NCI-H345 treated with DMSO at 0.1 percent for 48 hours (cell line): ENCODE data around the gene ART1.

Source experiments
- DNase-seq: peaks from one replicate; lab custom pipeline; 2025; ENCODE audit not compliant: unreplicated experiment; lab: John Stamatoyannopoulos, UW

The ART1 gene

GRCh38 chr11:3664032-3664630 is 19.2 kb downstream of the ART1 start:
- DNase-seq, result no peak

GRCh38 chr11:3665336-3666022 is 20.6 kb downstream of the ART1 start:
- DNase-seq, result no peak

DNA sequence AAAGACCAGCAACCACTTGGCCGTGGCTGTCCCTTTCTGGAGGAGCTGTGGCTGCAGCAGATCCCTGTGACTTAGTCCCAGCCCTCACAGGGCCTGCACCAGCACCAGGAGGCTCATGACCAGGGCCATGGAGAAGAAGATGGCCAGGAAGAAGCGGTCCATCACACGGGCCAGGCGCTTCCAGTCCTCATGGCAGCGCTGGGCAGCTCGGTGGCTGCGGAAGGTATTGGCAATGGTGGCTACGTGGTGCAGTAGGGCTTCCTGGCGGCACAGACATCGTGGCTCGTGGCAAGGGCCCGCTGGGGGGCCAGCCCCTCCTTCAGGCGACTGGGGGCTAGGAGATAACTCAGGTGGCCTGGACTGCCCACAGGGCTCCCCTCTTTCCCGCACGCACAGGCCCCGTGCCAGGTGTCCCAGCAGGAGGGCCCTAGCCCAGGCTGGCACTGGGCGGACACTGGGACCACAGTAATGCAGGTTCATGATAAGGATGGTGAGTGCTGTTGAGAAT is 21.1 kb downstream of the ART1 start:
- no peak for DNase-seq

DNA sequence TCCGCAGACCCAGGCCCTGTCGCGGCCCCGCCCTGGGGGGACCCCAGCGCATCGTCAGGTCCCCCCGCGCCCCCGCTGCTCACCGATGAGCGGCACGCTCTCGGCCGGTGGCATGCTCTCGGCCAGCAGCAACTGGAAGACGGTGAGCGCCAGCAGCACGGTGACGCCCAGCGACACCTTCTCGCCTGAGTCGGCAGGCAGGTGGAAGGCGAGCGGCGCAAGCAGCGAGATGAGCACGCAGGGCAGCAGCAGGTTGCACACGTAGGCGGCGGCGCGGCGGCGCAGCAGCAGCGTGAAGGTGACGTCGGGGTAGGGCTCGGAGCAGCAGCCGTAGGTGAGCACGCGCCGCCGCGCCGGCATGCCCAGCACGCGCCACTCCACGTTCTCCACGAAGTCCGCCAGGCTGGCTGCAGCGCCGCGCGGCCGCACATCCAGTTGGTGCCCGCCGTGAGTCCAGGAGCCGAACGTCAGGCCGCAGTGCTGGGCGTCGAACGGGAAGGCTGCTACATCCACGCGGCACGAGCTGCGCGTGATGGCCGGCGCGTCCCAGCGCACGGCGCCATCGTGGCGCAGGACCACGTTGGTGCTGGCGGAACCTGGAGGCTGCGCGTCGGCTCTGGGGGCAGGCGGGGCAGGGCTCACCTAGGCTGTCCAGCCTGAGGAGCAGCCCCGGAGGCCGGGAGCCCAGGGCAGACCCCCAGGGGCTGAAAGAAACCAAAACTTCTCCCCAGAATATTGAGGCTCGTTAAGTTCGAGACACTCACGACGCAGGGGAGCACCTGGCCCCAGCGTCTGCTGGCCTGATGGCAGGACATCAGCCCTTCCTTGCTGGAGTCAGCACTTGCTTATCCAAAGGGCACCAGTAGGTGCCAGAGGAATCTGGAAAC is 22.5 kb downstream of the ART1 start:
- DNase-seq, result no peak

GRCh38 chr11:3669128-3669527 is 24.2 kb downstream of the ART1 start:
- no peak for DNase-seq

DNA sequence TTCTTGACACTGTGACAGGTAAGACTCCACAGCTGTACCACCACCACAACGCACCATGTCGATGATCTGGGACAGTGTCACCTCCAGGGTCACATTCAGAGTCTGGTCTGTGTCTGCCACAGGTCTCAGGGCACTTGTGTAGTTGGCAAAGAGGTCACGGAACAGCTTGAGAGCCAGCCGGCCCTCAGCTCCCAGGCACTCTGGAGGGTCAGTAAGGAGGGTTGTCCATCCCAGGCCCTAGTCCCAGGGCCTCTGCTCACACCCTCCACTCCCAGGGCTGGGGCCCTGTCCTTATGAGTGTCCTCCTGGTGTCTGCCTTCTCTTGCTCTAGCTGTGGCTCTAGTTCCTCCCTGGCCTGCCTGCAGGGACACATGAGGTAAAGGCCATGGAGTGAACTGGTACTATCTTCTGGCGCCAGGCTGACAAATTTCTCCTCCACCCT is 24.8 kb downstream of the ART1 start:
- no peak for DNase-seq

DNA sequence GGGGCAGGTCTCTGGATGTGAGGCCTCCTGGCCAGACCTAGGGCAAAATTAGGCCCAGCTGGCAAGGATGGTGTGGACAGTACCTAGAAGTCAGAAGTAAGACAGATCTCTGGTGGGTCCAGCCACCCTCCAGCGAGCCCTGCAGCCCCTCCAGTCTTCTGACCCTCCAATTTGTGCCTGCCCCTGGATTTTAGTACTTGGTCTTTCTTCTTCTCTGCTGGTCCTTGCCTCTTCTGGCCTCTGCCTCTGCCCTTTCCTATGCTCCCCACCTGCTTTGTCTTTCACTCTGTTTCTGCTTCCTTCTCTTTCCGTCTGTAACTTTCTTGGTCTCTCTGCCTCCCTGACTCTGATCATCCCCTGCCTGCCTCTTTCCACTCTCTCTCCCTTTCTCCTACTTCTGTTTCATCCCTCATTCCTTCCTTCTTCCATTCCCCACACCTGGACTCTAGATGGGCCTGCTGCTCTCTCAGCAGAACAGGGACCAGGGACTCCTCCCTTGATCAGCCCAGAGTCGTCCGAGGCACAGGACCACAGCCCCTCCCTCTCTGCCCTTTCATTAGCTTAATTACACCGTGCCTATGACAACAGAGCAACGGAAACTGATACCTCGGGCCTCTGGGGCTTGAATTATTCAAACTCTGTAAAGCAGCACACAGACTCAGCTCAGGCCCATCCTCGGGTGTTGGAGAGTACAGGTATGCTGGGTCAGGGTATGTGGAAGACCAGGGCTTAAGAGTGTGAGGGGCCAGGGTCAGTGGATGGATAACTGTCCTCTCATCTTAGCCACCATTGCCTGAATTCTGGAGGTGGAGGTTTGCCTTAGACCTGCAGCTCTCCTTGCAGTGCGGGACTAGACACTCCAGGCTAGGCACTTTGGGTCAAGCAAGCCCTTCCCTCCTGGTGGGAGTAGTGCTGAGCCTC is 26.7 kb downstream of the ART1 start, which contains the start of gene CHRNA10:
CHRNA10 (minus strand) TSS at position 51 of the 921 bp plus-strand sequence. CDS start 72 bp downstream, outside the sequence.
- no peak for DNase-seq

- DNase-seq, result no peak
Measured at GRCh38 chr11:3674189-3674588, 29.3 kb downstream of the ART1 start.

DNA sequence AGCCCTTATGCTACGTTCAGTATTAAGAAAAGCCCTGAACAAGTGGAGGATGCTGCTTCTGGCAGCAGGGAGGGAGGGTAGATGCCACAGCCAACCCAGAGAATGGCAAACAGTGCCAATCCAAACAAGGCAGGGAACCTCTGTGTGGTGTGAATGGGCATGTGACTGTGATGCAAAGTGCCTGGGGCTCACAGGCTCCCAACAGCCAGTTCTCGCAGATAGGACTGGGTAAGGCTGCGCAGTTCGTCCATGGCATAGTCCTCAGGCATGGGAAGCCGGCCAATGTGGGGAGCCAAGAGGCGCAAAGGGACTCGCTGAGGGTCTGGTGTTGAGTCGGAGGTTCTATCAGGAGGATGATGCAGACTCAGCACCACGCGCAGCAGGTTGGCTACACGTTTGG is 31.0 kb downstream of the ART1 start:
- DNase-seq, result no peak

DNA sequence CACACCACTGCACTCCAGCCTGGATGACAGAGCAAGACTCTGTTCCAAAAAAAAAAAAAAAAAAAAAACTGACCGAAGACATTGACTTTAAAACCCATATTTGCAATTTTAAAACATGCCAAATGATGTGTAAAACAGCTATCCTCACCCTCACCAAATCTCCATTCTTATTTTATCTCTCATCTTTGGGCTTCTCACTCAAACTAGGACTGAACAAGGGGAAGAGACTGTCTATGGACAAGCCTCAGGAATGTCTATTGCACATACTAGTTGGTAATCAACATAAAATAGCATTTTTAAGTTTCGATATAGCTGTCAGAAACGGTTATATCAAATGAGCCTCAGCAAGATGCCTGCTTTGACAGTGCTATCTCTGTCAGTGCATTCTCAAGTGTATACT is 34.1 kb downstream of the ART1 start:
- DNase-seq, result no peak

GRCh38 chr11:3683039-3683438 is 38.1 kb downstream of the ART1 start:
- no peak for DNase-seq

DNA sequence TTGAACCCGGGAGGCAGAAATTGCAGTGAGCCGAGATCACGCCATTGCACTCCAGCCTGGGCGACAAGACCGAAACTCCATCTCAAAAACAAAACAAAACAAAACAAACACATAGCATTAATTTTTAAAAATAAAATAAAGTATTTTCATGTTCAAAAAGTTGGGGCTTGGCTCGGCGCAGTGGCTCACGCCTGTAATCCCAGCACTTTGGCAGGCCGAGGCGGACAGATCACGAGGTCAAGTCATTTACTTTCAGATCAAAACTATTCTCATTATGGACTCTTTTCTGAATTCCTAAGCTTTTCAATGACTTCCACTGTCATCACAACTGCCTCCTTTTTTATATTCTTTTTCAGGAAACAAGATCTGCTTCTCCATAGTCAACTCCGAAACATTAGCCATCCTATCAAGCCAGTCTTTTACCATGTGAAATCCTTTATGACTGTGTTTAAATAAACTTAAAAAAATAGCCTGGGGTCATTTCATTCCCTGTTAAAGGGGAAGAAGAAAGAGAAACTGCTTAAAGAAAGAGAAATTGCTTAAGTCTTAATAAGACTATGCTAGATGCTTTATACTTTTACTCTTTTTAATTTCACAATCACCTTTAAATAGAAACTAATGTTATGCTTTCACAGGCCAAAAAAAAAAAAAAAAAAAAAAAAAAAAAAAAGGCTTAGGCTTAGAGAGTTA is 39.3 kb downstream of the ART1 start:
- no peak for DNase-seq

GRCh38 chr11:3684819-3685172 is 39.9 kb downstream of the ART1 start:
- DNase-seq, result no peak

- no peak for DNase-seq
Measured at GRCh38 chr11:3685923-3686322, 41.0 kb downstream of the ART1 start.

DNA sequence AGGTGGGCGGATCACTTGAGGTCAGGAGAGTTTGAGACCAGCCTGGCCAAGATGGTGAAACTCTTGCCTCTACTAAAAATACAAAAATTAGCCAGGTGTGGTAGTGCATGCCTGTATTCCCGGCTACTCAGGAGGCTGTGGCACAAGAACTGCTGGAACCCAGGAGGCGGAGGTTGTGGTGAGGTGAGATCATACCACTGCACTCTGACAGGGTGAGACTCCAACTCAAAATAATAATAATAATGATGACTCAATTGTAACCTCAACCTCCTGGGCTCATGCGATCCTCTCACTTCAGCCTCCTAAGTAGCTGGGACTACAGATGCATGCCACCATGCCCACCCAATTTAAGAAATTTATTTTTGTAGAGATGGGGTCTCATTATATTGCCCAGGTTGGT is 41.8 kb downstream of the ART1 start:
- DNase-seq, result no peak

DNA sequence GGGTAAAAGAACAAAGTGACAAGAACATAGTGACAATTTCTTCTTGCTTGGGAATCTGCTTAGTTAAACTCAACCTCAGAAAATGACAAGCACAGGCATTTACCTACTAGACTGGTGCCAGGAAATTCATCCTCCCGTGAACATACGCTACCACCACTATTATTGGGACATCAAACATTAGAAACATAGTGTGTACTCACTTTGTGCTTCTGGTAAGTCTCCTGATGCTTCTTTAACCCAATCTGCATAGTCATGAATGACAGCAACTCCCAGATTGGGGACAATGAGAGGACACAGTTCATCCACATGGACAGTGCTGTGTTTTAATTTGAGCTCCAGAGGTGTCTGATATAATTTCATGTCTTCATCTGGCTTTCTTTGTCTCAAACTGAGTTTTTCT is 55.5 kb downstream of the ART1 start:
- DNase-seq, result no peak

DNA sequence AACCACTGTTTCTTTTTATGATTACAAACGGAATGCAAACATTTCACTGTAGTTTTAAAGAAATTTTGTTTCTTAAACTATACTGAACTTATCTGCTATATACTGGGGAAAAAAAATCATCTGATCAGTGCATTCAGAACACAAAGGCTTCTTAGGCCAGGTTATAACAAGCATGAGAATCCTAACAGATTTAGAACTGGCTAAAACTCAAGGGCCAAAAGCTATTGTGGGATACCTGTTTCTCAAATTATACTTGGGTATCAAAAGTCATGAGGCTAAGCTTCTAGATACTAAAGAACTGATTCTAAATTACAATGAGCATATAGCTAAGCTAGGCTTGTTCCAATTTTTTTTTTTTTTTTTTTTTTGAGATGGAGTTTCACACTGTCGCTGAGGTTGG is 56.0 kb downstream of the ART1 start:
- no peak for DNase-seq

GRCh38 chr11:3703383-3703782 is 58.5 kb downstream of the ART1 start:
- no peak for DNase-seq

- DNase-seq, result no peak
Measured at GRCh38 chr11:3707176-3707575, 62.2 kb downstream of the ART1 start.

DNA sequence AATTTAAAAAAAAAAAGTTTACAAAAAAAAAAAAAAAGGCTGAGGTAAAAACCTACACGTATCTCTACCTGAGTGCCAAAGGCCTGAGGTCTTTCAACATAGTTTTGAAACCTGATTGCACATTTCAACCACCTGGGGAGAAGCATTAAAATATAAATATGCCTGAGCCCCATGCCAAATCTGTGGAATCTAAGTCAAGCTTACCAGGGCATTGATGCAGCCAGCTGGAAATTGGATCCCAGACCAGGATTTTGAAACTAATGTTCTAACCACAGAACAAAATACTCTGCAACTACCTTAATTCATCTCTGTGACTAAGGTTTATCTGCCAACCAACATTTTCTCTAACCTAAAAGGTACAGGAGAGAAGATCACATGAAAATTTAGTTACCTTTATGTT is 65.0 kb downstream of the ART1 start:
- no peak for DNase-seq
